Astrocyte (in vitro differentiated cells and primary cell): ENCODE results near the gene KPNA3. TPM values are rescaled to one million over a fixed set of nuclear protein-coding genes. Genes with fewer than 3 reads are reported as not detected.

Experiments
- DNase-seq: peaks from one replicate; pipeline ENCODE4 v3.0.0-alpha.2; 2010; ENCODE audit warnings: low read depth
- FAIRE-seq: peaks from 2 replicates; lab custom pipeline; 2011; peaks lifted over from hg19 to GRCh38; lab: Jason Lieb, UNC
- H2AFZ ChIP-seq: 2 replicates; pipeline ENCODE4 v1.6.0; 2012; ENCODE audit warnings: low read depth, low read length, inconsistent platforms
- H3K27ac ChIP-seq: 2 replicates; pipeline ENCODE4 v1.5.1; 2011; ENCODE audit warnings: low read depth, low read length, inconsistent platforms
- H3K27me3 ChIP-seq: 2 replicates; pipeline ENCODE4 v1.6.0; 2011; ENCODE audit warnings: low read length, inconsistent platforms; ENCODE audit not compliant: insufficient read depth
- H3K36me3 ChIP-seq: 2 replicates; pipeline ENCODE4 v1.5.1; 2011; ENCODE audit warnings: low read length, inconsistent platforms; ENCODE audit not compliant: insufficient read depth
- H3K4me1 ChIP-seq: 2 replicates; pipeline ENCODE4 v1.5.1; 2011; ENCODE audit warnings: low read length, inconsistent platforms; ENCODE audit not compliant: insufficient read depth
- H3K4me2 ChIP-seq: 2 replicates; pipeline ENCODE4 v1.6.0; 2012; ENCODE audit warnings: low read length, inconsistent platforms
- H3K4me3 ChIP-seq: 2 replicates; pipeline ENCODE4 v1.5.1; 2011; ENCODE audit warnings: low read depth, mild to moderate bottlenecking, low read length, inconsistent platforms; ENCODE audit not compliant: insufficient read depth
- H3K79me2 ChIP-seq: 2 replicates; pipeline ENCODE4 v1.6.0; 2012; ENCODE audit warnings: mild to moderate bottlenecking, low read length, inconsistent platforms; ENCODE audit not compliant: insufficient read depth
- H3K9ac ChIP-seq: 2 replicates; pipeline ENCODE4 v1.6.0; 2012; ENCODE audit warnings: mild to moderate bottlenecking, low read length, inconsistent platforms
- H3K9me3 ChIP-seq: 2 replicates; pipeline ENCODE4 v1.5.1; 2012; ENCODE audit warnings: low read depth, mild to moderate bottlenecking, low read length, inconsistent platforms; ENCODE audit not compliant: insufficient read depth
- H4K20me1 ChIP-seq: 2 replicates; pipeline ENCODE4 v1.6.0; 2012; ENCODE audit warnings: low read length, inconsistent platforms; ENCODE audit not compliant: insufficient read depth
- H3K27ac Mint-ChIP-seq: one replicate; pipeline ENCODE4 v1.8.0; 2021; ENCODE audit warnings: mild to moderate bottlenecking, mixed read lengths; ENCODE audit not compliant: unreplicated experiment
- H3K27me3 Mint-ChIP-seq: one replicate; pipeline ENCODE4 v1.8.0; 2021; ENCODE audit warnings: low read depth, mixed read lengths; ENCODE audit not compliant: unreplicated experiment
- H3K36me3 Mint-ChIP-seq: one replicate; pipeline ENCODE4 v1.8.0; 2021; ENCODE audit warnings: low read depth, mixed read lengths; ENCODE audit not compliant: unreplicated experiment
- H3K4me1 Mint-ChIP-seq: one replicate; pipeline ENCODE4 v1.8.0; 2021; ENCODE audit warnings: low read depth, mixed read lengths; ENCODE audit not compliant: unreplicated experiment
- H3K4me3 Mint-ChIP-seq: one replicate; pipeline ENCODE4 v1.8.0; 2021; ENCODE audit warnings: mild to moderate bottlenecking, moderate library complexity, mixed read lengths; ENCODE audit not compliant: unreplicated experiment
- H3K9me3 Mint-ChIP-seq: one replicate; pipeline ENCODE4 v1.8.0; 2021; ENCODE audit warnings: mild to moderate bottlenecking, mixed read lengths; ENCODE audit not compliant: unreplicated experiment
- EZH2 ChIP-seq: IDR thresholded peaks from 2 replicates; pipeline ENCODE4 v1.6.1; 2012; ENCODE audit warnings: mild to moderate bottlenecking, low read length, inconsistent platforms; ENCODE audit not compliant: insufficient read depth
- total RNA-seq: library from RNA; stranded (reverse); gene quantifications from 2 replicates; pipeline ENCODE4 v1.2.1, GENCODE V29; 2021
- TF ChIP-seq, protein P1 (sequence below): IDR thresholded peaks from 2 replicates; pipeline ENCODE4 v1.5.1; 2011; ENCODE audit warnings: low read depth, mild to moderate bottlenecking, inconsistent platforms, low read length, moderate library complexity; ENCODE audit not compliant: insufficient read depth

The KPNA3 gene
- total RNA-seq, 1 donor from 2014 or later = 62.0 TPM

DNA sequence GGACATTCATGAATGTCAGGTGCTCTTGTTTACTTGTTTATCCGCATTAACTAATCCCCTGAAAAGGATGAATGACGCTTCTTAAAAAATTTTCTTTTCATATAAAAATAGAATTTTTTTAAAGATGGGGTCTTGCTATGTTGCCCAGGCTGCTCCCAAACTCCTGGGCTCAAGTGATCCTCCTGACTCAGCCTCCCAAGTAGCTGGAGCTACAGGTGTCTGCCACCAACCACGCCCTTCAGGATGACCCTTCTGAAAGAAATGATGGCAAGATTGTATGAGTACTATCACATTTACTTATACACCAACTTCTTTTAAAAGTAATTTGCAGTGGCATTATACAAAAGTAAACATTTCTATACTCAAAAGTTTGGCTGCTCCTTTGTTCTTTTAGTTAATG is 95.0 kb downstream of the KPNA3 start:
- no peaks in the 10 kb centered on the region for H3K27me3 ChIP-seq
- H2AFZ ChIP-seq = no peak overlapping the region
- no peak overlapping the region for H3K9ac ChIP-seq
- no peaks in the 10 kb centered on the region for H3K9me3 ChIP-seq
- H3K27ac ChIP-seq = no peak overlapping the region
- H3K9me3 Mint-ChIP-seq = no peaks in the 10 kb centered on the region
- no peaks in the 10 kb centered on the region for H3K4me1 ChIP-seq
- H3K4me3 Mint-ChIP-seq = no peak overlapping the region
- H3K4me1 Mint-ChIP-seq = no peaks in the 10 kb centered on the region
- no peak for TF ChIP-seq EZH2
- H3K27me3 Mint-ChIP-seq = no peaks in the 10 kb centered on the region
- H3K36me3 ChIP-seq = peaks cover 18% of the 10 kb centered on the region
- no peaks in the 10 kb centered on the region for H3K79me2 ChIP-seq
- DNase-seq (no peak), FAIRE-seq (no peak)
- H3K4me2 ChIP-seq = no peak overlapping the region
- no peaks in the 10 kb centered on the region for H4K20me1 ChIP-seq
- H3K27ac Mint-ChIP-seq = no peak overlapping the region
- no peak overlapping the region for H3K4me3 ChIP-seq
- H3K36me3 Mint-ChIP-seq = peaks cover 6% of the 10 kb centered on the region

DNA sequence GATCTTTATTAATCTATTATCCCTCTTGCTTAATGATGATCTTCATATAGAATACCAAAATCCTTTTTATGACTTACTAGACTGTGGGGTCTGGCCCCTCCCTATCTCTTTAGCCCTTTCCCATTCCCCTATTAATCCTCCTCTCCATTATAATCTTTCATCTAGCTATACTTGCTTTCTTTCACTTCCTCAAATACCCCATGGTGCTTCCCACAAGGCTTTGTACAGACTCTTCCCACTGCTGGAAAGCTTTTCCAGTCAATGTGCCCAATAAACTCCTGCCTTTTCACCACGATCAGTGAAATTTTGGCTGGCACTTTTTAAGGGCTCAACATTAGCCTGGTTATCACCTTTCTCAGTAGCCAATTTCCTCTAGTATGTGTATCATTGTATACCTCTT is 98.0 kb downstream of the KPNA3 start:
- Histone ChIP-seq H3K4me2 (no peak overlapping the region), H3K9me3 (no peaks in the 10 kb centered on the region), H4K20me1 (peaks cover 3% of the 10 kb centered on the region), H3K9ac (no peak overlapping the region), H2AFZ (no peak overlapping the region), H3K79me2 (peaks cover 13% of the 10 kb centered on the region), H3K36me3 (peaks cover 6% of the 10 kb centered on the region), H3K27ac (no peak overlapping the region), H3K4me3 (no peak overlapping the region), H3K27me3 (no peaks in the 10 kb centered on the region), H3K4me1 (peaks cover 11% of the 10 kb centered on the region)
- H3K36me3 Mint-ChIP-seq = peaks cover 5% of the 10 kb centered on the region
- H3K27me3 Mint-ChIP-seq = no peaks in the 10 kb centered on the region
- DNase-seq (no peak), FAIRE-seq (no peak)
- no peak overlapping the region for H3K4me3 Mint-ChIP-seq
- TF ChIP-seq EZH2 = no peak
- TF ChIP-seq, protein P1, sequence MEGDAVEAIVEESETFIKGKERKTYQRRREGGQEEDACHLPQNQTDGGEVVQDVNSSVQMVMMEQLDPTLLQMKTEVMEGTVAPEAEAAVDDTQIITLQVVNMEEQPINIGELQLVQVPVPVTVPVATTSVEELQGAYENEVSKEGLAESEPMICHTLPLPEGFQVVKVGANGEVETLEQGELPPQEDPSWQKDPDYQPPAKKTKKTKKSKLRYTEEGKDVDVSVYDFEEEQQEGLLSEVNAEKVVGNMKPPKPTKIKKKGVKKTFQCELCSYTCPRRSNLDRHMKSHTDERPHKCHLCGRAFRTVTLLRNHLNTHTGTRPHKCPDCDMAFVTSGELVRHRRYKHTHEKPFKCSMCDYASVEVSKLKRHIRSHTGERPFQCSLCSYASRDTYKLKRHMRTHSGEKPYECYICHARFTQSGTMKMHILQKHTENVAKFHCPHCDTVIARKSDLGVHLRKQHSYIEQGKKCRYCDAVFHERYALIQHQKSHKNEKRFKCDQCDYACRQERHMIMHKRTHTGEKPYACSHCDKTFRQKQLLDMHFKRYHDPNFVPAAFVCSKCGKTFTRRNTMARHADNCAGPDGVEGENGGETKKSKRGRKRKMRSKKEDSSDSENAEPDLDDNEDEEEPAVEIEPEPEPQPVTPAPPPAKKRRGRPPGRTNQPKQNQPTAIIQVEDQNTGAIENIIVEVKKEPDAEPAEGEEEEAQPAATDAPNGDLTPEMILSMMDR = no peak
- H3K9me3 Mint-ChIP-seq = no peaks in the 10 kb centered on the region
- H3K4me1 Mint-ChIP-seq = peaks cover 2% of the 10 kb centered on the region
- no peak overlapping the region for H3K27ac Mint-ChIP-seq

DNA sequence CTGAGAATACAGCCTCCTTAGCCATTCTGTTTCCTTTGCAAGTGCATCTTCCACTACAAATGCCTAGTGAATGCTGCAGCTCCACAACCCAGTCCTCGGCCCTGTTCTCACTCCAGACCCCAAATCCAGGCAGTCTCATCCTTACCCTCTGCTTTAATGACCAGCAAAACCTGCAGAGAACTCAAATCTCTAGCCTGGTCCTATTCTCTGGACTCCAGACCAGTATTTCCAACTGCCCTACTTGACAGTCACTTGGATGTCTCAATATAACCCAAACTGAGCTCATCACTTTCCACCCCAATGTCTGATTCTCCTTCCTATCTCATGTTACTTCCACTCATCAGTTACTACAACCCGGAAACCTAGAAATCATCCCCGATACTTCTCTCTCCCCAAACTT is 98.6 kb downstream of the KPNA3 start:
- no peak overlapping the region for H2AFZ ChIP-seq
- H3K27ac ChIP-seq = no peak overlapping the region
- DNase-seq (no peak), FAIRE-seq (no peak)
- no peaks in the 10 kb centered on the region for H3K27me3 Mint-ChIP-seq
- peaks cover 2% of the 10 kb centered on the region for H3K4me1 Mint-ChIP-seq
- H3K4me3 Mint-ChIP-seq = no peak overlapping the region
- peaks cover 8% of the 10 kb centered on the region for H4K20me1 ChIP-seq
- H3K4me3 ChIP-seq = no peak overlapping the region
- no peak overlapping the region for H3K9ac ChIP-seq
- H3K36me3 Mint-ChIP-seq = peaks cover 6% of the 10 kb centered on the region
- H3K4me1 ChIP-seq = peaks cover 11% of the 10 kb centered on the region
- no peaks in the 10 kb centered on the region for H3K27me3 ChIP-seq
- H3K36me3 ChIP-seq = peaks cover 6% of the 10 kb centered on the region
- no peak for TF ChIP-seq EZH2
- TF ChIP-seq, protein P1 = no peak
- H3K9me3 Mint-ChIP-seq = no peaks in the 10 kb centered on the region
- no peaks in the 10 kb centered on the region for H3K9me3 ChIP-seq
- H3K79me2 ChIP-seq = peaks cover 17% of the 10 kb centered on the region
- no peak overlapping the region for H3K4me2 ChIP-seq
- H3K27ac Mint-ChIP-seq = no peak overlapping the region
